ENCODE results near the gene HIPK4. TPM values are rescaled to one million over a fixed set of nuclear protein-coding genes. Genes with fewer than 3 reads are reported as not detected.

The HIPK4 gene
- total and polyA plus RNA-seq, 10 donors, result 0.08 to 0.19 TPM; not detected in 8

DNA sequence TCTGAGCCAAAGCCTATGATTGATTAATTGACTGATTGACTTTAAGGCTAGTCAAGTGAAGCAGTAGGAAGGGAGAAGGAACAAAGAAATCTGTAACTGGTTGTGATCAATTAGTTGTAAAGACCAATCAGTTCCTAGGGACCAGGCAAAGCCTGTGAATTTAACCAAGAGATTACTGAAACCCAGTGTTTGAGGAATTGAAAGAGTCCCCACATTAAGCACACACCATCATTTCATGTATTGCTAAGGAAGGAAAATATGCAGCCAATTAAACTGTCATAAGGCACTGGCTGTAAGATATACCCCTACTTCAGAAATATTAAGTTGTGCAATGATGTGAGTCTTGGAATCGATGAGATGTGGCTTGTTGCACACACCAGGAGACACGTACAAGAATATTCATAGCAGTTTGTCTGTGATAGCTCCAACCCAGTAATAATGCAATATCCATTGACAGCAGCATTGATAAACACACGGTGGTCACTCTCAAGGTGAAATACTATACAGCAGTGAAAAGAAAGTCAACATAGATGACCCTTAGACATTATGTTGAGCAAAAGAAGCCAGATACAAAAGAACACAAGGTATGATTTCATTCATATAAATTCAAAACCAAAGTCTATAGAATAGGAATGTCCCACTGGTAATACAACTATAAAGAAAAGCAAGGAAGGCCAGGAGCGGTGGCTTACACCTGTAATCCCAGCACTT lies 50.8 kb downstream of the HIPK4 start:
- Histone ChIP-seq H3K9me3 (no peaks in the 10 kb centered on the region), H3K4me3 (no peak overlapping the region), H3K27me3 (replicated peaks in 1 of 7) (no peaks in the 10 kb centered on the region), H3K27ac (no peak overlapping the region), H3K36me3 (peaks cover 0 to 69% (median 23%) of the 10 kb centered on the region in 6 donors), H3K4me1 (peaks cover 0 to 18% (median 7%) of the 10 kb centered on the region in 6 donors)
- no peak for TF ChIP-seq POLR2A (IDR thresholded peaks at IDR 0.05)
- TF ChIP-seq, protein P1, sequence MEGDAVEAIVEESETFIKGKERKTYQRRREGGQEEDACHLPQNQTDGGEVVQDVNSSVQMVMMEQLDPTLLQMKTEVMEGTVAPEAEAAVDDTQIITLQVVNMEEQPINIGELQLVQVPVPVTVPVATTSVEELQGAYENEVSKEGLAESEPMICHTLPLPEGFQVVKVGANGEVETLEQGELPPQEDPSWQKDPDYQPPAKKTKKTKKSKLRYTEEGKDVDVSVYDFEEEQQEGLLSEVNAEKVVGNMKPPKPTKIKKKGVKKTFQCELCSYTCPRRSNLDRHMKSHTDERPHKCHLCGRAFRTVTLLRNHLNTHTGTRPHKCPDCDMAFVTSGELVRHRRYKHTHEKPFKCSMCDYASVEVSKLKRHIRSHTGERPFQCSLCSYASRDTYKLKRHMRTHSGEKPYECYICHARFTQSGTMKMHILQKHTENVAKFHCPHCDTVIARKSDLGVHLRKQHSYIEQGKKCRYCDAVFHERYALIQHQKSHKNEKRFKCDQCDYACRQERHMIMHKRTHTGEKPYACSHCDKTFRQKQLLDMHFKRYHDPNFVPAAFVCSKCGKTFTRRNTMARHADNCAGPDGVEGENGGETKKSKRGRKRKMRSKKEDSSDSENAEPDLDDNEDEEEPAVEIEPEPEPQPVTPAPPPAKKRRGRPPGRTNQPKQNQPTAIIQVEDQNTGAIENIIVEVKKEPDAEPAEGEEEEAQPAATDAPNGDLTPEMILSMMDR (IDR thresholded peaks at IDR 0.05 in 8 of 11, conservative IDR thresholded peaks at IDR 0.05 in 3 of 11), result no peak
- intact Hi-C loops (cut with DNase I; ENCODE audit: low total_unique reads), result no loop called here
- WGBS, 5 donors, result 84 to 95% (median 91%) methylated on average over 4 of the region's 4 CpGs
- no peak for DNase-seq

DNA sequence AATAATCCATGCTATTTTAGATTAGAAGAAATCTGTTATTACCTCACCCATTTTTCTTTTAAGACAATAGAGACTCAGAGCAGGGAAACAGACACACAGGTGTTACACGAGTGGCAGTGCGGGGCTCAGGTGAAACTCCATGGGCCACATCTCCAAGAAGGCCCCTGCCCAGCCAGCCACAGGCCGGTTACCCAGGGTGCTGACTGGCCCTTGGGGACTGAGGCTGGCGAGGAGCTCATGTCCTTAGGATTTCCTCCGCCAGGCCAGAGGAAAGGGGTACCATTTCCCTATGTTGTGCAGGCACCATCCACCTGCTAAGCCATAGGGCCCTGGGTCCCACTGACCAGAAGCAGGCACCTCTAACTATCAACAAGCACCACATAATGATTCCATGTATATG lies 52.4 kb downstream of the HIPK4 start:
- intact Hi-C loops (cut with DNase I; ENCODE audit: low total_unique reads), result no loop called here
- TF ChIP-seq, protein P1 (IDR thresholded peaks at IDR 0.05 in 8 of 11, conservative IDR thresholded peaks at IDR 0.05 in 3 of 11), result no peak
- TF ChIP-seq POLR2A (IDR thresholded peaks at IDR 0.05) (no peak), POLR2AphosphoS5 (IDR thresholded peaks at IDR 0.05) (no peak)

DNA sequence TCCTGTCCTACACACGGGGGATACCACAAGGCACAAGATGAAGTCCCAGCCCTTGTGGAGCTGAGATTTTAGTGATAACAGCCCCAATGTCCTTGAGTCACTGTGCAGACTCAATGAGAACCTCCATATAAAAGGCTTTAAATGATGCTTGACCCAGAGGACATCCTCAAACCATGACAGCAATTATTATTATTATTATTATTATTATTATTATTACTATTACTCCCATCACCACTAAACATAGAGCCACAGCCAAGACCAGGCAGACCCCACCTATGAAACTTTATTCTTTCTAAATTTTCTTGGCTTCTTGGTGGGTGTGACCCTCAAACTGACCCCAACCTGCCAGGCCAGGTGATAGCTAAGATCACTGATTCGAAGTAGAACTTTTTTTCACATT lies 52.9 kb downstream of the HIPK4 start:
- Histone ChIP-seq H3K4me3 (no peak overlapping the region), H3K27ac (no peak overlapping the region), H3K4me1 (peaks cover 0 to 8% (median 0%) of the 10 kb centered on the region in 6 donors), H3K36me3 (peaks cover 0 to 89% (median 43%) of the 10 kb centered on the region in 6 donors), H3K9me3 (no peaks in the 10 kb centered on the region), H3K27me3 (replicated peaks in 1 of 7) (no peaks in the 10 kb centered on the region)
- 78 to 91% (median 89%) methylated on average over 2 of the region's 2 CpGs for WGBS, 5 donors
- no peak for DNase-seq
- TF ChIP-seq, protein P1 (IDR thresholded peaks at IDR 0.05 in 8 of 11, conservative IDR thresholded peaks at IDR 0.05 in 3 of 11), result no peak
- TF ChIP-seq POLR2A (IDR thresholded peaks at IDR 0.05) (no peak), POLR2AphosphoS5 (IDR thresholded peaks at IDR 0.05) (no peak)
- intact Hi-C loops (cut with DNase I; ENCODE audit: low total_unique reads), result no loop called here

More for the DNA sequence above, 52.4 kb downstream of the HIPK4 start:
- peak; percentile 25 for DNase-seq
- Histone ChIP-seq H3K27me3 (replicated peaks in 1 of 7) (no peaks in the 10 kb centered on the region), H3K9me3 (no peaks in the 10 kb centered on the region), H3K36me3 (peaks cover 0 to 84% (median 39%) of the 10 kb centered on the region in 6 donors), H3K27ac (no peak overlapping the region), H3K4me3 (no peak overlapping the region), H3K4me1 (peaks cover 0 to 11% (median 1%) of the 10 kb centered on the region in 6 donors)
- WGBS, 5 donors, result 89 to 96% (median 93%) methylated on average over 5 of the region's 5 CpGs

DNA sequence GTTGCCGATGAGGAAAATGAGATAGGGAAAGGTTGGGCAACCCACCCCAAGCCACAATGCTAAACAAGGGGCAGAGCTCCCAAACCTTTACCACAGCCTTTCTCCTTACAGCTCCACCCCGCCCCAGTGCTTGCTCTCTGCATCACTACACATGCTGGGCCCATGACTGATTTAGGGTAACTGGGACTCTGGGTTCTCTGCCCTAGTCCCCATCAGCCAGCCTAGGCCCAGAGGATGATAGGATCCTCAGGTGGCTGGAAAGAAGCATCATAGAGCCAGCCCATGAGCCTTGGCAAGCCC lies 53.4 kb downstream of the HIPK4 start:
- no peaks in the 10 kb centered on the region for H3K27me3 ChIP-seq (replicated peaks in 1 of 7)
- H3K36me3 ChIP-seq, result peaks cover 0 to 90% (median 49%) of the 10 kb centered on the region in 6 donors

More for the DNA sequence above, 53.4 kb downstream of the HIPK4 start:
- H3K9me3 ChIP-seq, result no peaks in the 10 kb centered on the region
- no peak overlapping the region for H3K27ac ChIP-seq
- TF ChIP-seq, protein P1 (IDR thresholded peaks at IDR 0.05 in 8 of 11, conservative IDR thresholded peaks at IDR 0.05 in 3 of 11), result no peak
- TF ChIP-seq POLR2A (IDR thresholded peaks at IDR 0.05), result no peak
- WGBS, 5 donors, result 84 to 100% (median 94%) methylated on average over 2 of the region's 2 CpGs
- H3K4me1 ChIP-seq, result peaks cover 0 to 3% (median 0%) of the 10 kb centered on the region in 6 donors
- no peak overlapping the region for H3K4me3 ChIP-seq
- DNase-seq, result no peak
- intact Hi-C loops (cut with DNase I; ENCODE audit: low total_unique reads), result no loop called here

Data from spleen (tissue), 11 donors.